Panc1 (cell line): Measurements from ENCODE around the gene AQP5. TPM values are rescaled to one million over a fixed set of nuclear protein-coding genes. Genes with fewer than 3 reads are reported as not detected.

Source experiments
- ATAC-seq: fragments of 200-7000 bp; cut with Tn5 transposase; 2 replicates; pipeline ENCODE4 v1.9.1; 2020; ENCODE audit warnings: mild to moderate bottlenecking, moderate library complexity
- BruUV-seq: library from RNA; stranded (reverse); fragments of 400-500 nt; replicated peaks from 2 replicates; lab custom pipeline; 2021; lab: Mats Ljungman, UMichigan
- CTCF ChIA-PET: fragments of 300-600 bp; sonication (Branson Sonifier 250); formaldehyde crosslinking; loops from one replicate; lab custom pipeline; 2022; ENCODE audit warnings: antibody characterized with exemption; lab: Charles Lee
- POLR2A ChIA-PET: fragments of 300-600 bp; sonication (Branson Sonifier 250); formaldehyde crosslinking; loops from one replicate; lab custom pipeline; 2022; ENCODE audit warnings: antibody characterized with exemption; lab: Charles Lee
- DNase-seq: peaks from one replicate; pipeline ENCODE4 v3.0.0-alpha.2; 2010; ENCODE audit warnings: low read depth, low spot score
- H3K27ac ChIP-seq: 2 replicates; pipeline ENCODE4 v1.5.1; 2011; ENCODE audit warnings: mild to moderate bottlenecking, low read length, inconsistent platforms
- H3K27me3 ChIP-seq: fragments of 200-500 bp; sonication (Bioruptor generic); 2 replicates; pipeline ENCODE4 v1.6.0; 2014; ENCODE audit warnings: low read length, inconsistent platforms; ENCODE audit not compliant: control insufficient read depth, insufficient read depth
- H3K36me3 ChIP-seq: fragments of 200-500 bp; sonication (Bioruptor generic); 2 replicates; pipeline ENCODE4 v1.5.1; 2014; ENCODE audit warnings: inconsistent platforms, mild to moderate bottlenecking, low read length, moderate library complexity; ENCODE audit not compliant: control insufficient read depth, insufficient read depth
- H3K4me1 ChIP-seq: 2 replicates; pipeline ENCODE4 v1.5.1; 2011; ENCODE audit warnings: inconsistent platforms, mild to moderate bottlenecking, low read length, moderate library complexity; ENCODE audit not compliant: control insufficient read depth, insufficient read depth
- H3K4me3 ChIP-seq, 2 experiments: 2 replicates each; pipeline ENCODE4 v1.5.1; 2011 to 2012; ENCODE audit warnings: low read depth in 2 of 2, low read length in 2 of 2, mild to moderate bottlenecking in 2 of 2, inconsistent platforms in 1 of 2, moderate library complexity in 1 of 2
- H3K9me3 ChIP-seq: fragments of 200-500 bp; sonication (Bioruptor generic); 2 replicates; pipeline ENCODE4 v1.5.1; 2014; ENCODE audit warnings: low read depth, mild to moderate bottlenecking, inconsistent platforms, low read length, moderate library complexity; ENCODE audit not compliant: control insufficient read depth, insufficient read depth
- POLR2AphosphoS5 ChIP-seq: IDR thresholded peaks from 2 replicates; pipeline ENCODE4 v1.6.1; 2012; ENCODE audit warnings: mild to moderate bottlenecking, low read depth, low read length, moderate library complexity
- SIN3A ChIP-seq: IDR thresholded peaks from 2 replicates; pipeline ENCODE4 v1.6.1; 2012; ENCODE audit warnings: low read depth, mild to moderate bottlenecking, low read length, moderate library complexity, borderline replicate concordance; ENCODE audit not compliant: insufficient read depth
- TCF7L2 ChIP-seq: IDR thresholded peaks from 2 replicates; pipeline ENCODE4 v1.6.1; 2011; ENCODE audit warnings: mild to moderate bottlenecking, low read depth, low read length, inconsistent platforms
- in situ Hi-C: cut with HindIII; loops from 2 replicates; pipeline ENCODE4 v1.10.0; 2016; ENCODE audit warnings: low sequenced_read_pairs, low pct_unique_long_range_greater_than_20kb
- intact Hi-C: fragments of 100-400 bp; cut with micrococcal nuclease; formaldehyde crosslinking; loops from one replicate; pipeline ENCODE4 v1.10.0; 2022; ENCODE audit not compliant: unreplicated experiment
- total RNA-seq: library from RNA; stranded (reverse); gene quantifications from one replicate; pipeline ENCODE4 v1.2.1, GENCODE V29; 2021; ENCODE audit not compliant: unreplicated experiment
- TF ChIP-seq, protein P1 (sequence below): fragments of 450-650 bp; IDR thresholded peaks from 2 replicates; pipeline ENCODE4 v1.5.1; 2017; ENCODE audit warnings: mild to moderate bottlenecking
- TF ChIP-seq, protein P2 (sequence below), 2 experiments: IDR thresholded peaks; 2 replicates each; pipeline ENCODE4 v1.6.1; 2011 to 2012; ENCODE audit warnings: low read depth in 2 of 2, control low read depth in 1 of 2, low read length in 1 of 2, mild to moderate bottlenecking in 1 of 2, moderate library complexity in 1 of 2; ENCODE audit not compliant: insufficient read depth in 1 of 2

Gene AQP5
- total RNA-seq, 1 experiment from 2014 or later: 0.72 TPM

DNA sequence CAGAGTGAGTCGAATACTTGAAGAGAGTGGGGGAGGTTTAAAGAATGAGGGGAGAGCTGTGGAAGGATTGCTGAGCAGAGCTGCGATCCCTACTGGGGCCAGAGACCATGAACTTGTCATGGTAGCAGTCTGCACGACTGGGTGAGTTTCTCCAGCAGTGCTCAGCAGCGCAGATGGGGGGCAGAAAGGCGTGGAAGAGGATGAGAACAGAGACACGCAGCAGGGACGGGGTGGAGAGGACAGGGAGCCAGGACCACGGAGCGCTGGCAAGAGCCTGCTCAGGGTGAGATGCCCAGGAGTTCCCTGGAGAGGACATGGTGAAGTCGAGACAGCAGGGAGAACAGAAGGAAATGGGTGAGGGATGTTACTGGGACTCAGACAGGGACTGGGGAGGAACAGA is 9.0 kb downstream of the AQP5 start:
- Histone ChIP-seq H3K27ac (no peak overlapping the region), H3K4me3 (no peak overlapping the region), H3K4me1 (peaks cover 20% of the 10 kb centered on the region; the same call in 1 of the 2 replicates), H3K9me3 (no peaks in the 10 kb centered on the region), H3K36me3 (no peaks in the 10 kb centered on the region), H3K27me3 (no peaks in the 10 kb centered on the region)
- CTCF ChIA-PET: interaction anchor here (0.6 kb wide), 1 partner anchor 86 kb away, joined by 3 read pairs; no protein-coding TSS in a partner anchor
- DNase-seq (no peak), ATAC-seq (no peak)
- in situ Hi-C loops (no loop called here), intact Hi-C loops (no loop called here)
- POLR2A ChIA-PET: interaction anchor here (0.7 kb wide), 1 partner anchor 92 kb away, joined by 3 read pairs; no protein-coding TSS in a partner anchor
- BruUV-seq: no TSS peak
- TF ChIP-seq TCF7L2 (no peak), SIN3A (no peak), POLR2AphosphoS5 (no peak)
- TF ChIP-seq, protein P1, sequence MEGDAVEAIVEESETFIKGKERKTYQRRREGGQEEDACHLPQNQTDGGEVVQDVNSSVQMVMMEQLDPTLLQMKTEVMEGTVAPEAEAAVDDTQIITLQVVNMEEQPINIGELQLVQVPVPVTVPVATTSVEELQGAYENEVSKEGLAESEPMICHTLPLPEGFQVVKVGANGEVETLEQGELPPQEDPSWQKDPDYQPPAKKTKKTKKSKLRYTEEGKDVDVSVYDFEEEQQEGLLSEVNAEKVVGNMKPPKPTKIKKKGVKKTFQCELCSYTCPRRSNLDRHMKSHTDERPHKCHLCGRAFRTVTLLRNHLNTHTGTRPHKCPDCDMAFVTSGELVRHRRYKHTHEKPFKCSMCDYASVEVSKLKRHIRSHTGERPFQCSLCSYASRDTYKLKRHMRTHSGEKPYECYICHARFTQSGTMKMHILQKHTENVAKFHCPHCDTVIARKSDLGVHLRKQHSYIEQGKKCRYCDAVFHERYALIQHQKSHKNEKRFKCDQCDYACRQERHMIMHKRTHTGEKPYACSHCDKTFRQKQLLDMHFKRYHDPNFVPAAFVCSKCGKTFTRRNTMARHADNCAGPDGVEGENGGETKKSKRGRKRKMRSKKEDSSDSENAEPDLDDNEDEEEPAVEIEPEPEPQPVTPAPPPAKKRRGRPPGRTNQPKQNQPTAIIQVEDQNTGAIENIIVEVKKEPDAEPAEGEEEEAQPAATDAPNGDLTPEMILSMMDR: no peak
- TF ChIP-seq, protein P2, sequence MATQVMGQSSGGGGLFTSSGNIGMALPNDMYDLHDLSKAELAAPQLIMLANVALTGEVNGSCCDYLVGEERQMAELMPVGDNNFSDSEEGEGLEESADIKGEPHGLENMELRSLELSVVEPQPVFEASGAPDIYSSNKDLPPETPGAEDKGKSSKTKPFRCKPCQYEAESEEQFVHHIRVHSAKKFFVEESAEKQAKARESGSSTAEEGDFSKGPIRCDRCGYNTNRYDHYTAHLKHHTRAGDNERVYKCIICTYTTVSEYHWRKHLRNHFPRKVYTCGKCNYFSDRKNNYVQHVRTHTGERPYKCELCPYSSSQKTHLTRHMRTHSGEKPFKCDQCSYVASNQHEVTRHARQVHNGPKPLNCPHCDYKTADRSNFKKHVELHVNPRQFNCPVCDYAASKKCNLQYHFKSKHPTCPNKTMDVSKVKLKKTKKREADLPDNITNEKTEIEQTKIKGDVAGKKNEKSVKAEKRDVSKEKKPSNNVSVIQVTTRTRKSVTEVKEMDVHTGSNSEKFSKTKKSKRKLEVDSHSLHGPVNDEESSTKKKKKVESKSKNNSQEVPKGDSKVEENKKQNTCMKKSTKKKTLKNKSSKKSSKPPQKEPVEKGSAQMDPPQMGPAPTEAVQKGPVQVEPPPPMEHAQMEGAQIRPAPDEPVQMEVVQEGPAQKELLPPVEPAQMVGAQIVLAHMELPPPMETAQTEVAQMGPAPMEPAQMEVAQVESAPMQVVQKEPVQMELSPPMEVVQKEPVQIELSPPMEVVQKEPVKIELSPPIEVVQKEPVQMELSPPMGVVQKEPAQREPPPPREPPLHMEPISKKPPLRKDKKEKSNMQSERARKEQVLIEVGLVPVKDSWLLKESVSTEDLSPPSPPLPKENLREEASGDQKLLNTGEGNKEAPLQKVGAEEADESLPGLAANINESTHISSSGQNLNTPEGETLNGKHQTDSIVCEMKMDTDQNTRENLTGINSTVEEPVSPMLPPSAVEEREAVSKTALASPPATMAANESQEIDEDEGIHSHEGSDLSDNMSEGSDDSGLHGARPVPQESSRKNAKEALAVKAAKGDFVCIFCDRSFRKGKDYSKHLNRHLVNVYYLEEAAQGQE (IDR thresholded peaks at IDR 0.05; ENCODE audit: insufficient read depth in 1 of 2, low read depth in 2 of 2, low read length in 1 of 2): no peak

DNA sequence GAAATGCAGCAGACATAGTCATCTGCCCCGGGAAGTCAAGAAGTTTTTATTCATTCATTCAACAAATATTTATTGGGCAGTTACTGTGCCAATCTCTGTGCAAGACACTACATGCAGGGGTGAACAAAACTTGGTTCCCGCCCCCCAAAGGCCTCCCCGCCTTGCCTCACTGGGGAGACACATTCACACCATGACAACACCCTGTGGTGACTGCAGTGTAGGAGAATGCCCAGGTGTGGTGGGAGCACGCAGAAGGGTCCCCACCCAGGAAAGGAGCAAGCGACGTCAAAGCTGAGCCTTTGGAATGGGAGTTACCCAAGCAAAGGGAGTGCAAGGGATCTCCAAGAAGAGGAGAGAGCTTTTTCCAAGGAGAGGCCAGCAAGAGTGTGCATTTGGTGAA is 9.5 kb downstream of the AQP5 start:
- H3K27me3 ChIP-seq: no peaks in the 10 kb centered on the region
- DNase-seq (no peak), ATAC-seq (no peak)
- in situ Hi-C loops: no loop called here
- no peaks in the 10 kb centered on the region for H3K9me3 ChIP-seq
- no peak overlapping the region for H3K27ac ChIP-seq
- peaks cover 20% of the 10 kb centered on the region; the same call in 1 of the 2 replicates for H3K4me1 ChIP-seq
- intact Hi-C loops: no loop called here
- no TSS peak for BruUV-seq
- no peaks in the 10 kb centered on the region for H3K36me3 ChIP-seq
- POLR2A ChIA-PET: interaction anchor here (0.7 kb wide), 1 partner anchor 91 kb away, joined by 3 read pairs; no protein-coding TSS in a partner anchor
- H3K4me3 ChIP-seq: no peak overlapping the region
- TF ChIP-seq, protein P2 (IDR thresholded peaks at IDR 0.05; ENCODE audit: insufficient read depth in 1 of 2, low read depth in 2 of 2, low read length in 1 of 2): no peak
- no peak for TF ChIP-seq SIN3A
- TF ChIP-seq, protein P1: no peak
- no peak for TF ChIP-seq TCF7L2
- TF ChIP-seq POLR2AphosphoS5: no peak
- CTCF ChIA-PET: no interaction called here
